K562 (cell line): ENCODE data around the gene RAPSN. TPM values are rescaled to one million over a fixed set of nuclear protein-coding genes. Genes with fewer than 3 reads are reported as not detected.

Source experiments
- ARHGAP35 ChIP-seq: fragments of 450-650 bp; IDR thresholded peaks from 2 replicates; pipeline ENCODE4 v1.6.1; 2018; ENCODE audit not compliant: partially characterized antibody
- CEBPB ChIP-seq: fragments of 450-650 bp; IDR thresholded peaks from 2 replicates; pipeline ENCODE4 v1.6.1; 2016; ENCODE audit warnings: missing genetic modification characterization, missing compliant biosample characterization
- CLOCK ChIP-seq: fragments of 250-450 bp; sonication (Bioruptor Pico); IDR thresholded peaks from 2 replicates; pipeline ENCODE4 v1.4.0; 2020; ENCODE audit warnings: mild to moderate bottlenecking, moderate library complexity, borderline replicate concordance
- GTF2E2 ChIP-seq: fragments of 200-800 bp; sonication (Bioruptor generic); IDR thresholded peaks from 2 replicates; pipeline ENCODE4 v1.6.1; 2016; ENCODE audit warnings: missing genetic modification characterization, missing compliant biosample characterization
- MCM7 ChIP-seq, 2 experiments: fragments of 450-650 bp; IDR thresholded peaks; 2 replicates each; pipeline ENCODE4 v1.6.1; 2016 to 2018
- NR2C1 ChIP-seq, 2 experiments: fragments of 450-650 bp; IDR thresholded peaks; 2 replicates each; pipeline ENCODE4 v1.6.1; 2017; ENCODE audit warnings: mild to moderate bottlenecking in 2 of 2, antibody characterized with exemption in 1 of 2, inconsistent platforms in 1 of 2, missing compliant biosample characterization in 1 of 2, missing genetic modification characterization in 1 of 2
- PHF8 ChIP-seq: fragments of 200-600 bp; sonication (generic); IDR thresholded peaks from 2 replicates; pipeline ENCODE4 v1.6.1; 2012; ENCODE audit warnings: mixed run types, mild to moderate bottlenecking, inconsistent platforms, low read length, moderate library complexity, borderline replicate concordance
- SAFB2 ChIP-seq: fragments of 200-400 bp; formaldehyde crosslinking; IDR thresholded peaks from 2 replicates; pipeline ENCODE4 v1.6.1; 2018; ENCODE audit warnings: borderline replicate concordance, low read length, low read depth, moderate library complexity; ENCODE audit not compliant: severe bottlenecking
- SIN3A ChIP-seq, 2 experiments: fragments of 150-350 bp in 1 of 2; IDR thresholded peaks; 2 replicates each; pipeline ENCODE4 v1.6.1; 2011 to 2016; ENCODE audit warnings: borderline replicate concordance in 2 of 2, low read depth in 2 of 2, low read length in 2 of 2, mild to moderate bottlenecking in 2 of 2, moderate library complexity in 2 of 2; ENCODE audit not compliant: control insufficient read depth in 1 of 2
- SNIP1 ChIP-seq: fragments of 450-650 bp; IDR thresholded peaks from 2 replicates; pipeline ENCODE4 v1.7.1; 2017; ENCODE audit warnings: low read depth, mild to moderate bottlenecking
- SPI1 ChIP-seq: IDR thresholded peaks from 2 replicates; pipeline ENCODE4 v1.6.1; 2011; ENCODE audit warnings: low read depth, low read length, control low read depth, borderline replicate concordance
- TAF7 ChIP-seq: fragments of 450-650 bp; IDR thresholded peaks from 2 replicates; pipeline ENCODE4 v1.6.1; 2016; ENCODE audit warnings: missing genetic modification characterization, missing compliant biosample characterization
- TCF7 ChIP-seq: sonication (generic); IDR thresholded peaks from 2 replicates; pipeline ENCODE4 v1.6.1; 2016; ENCODE audit warnings: antibody characterized with exemption, borderline replicate concordance
- TRIM24 ChIP-seq, 2 experiments: fragments of 450-650 bp; IDR thresholded peaks; 2 replicates each; pipeline ENCODE4 v1.6.1; 2016
- WHSC1 ChIP-seq: IDR thresholded peaks from one replicate; pipeline ENCODE4 v1.6.1; 2012; ENCODE audit warnings: low read length, control low read depth, inconsistent platforms
- ZBTB8A ChIP-seq: fragments of 450-650 bp; IDR thresholded peaks from 2 replicates; pipeline ENCODE4 v1.6.1; 2018; ENCODE audit warnings: mild to moderate bottlenecking, moderate library complexity; ENCODE audit not compliant: partially characterized antibody
- ZNF232 ChIP-seq: sonication (generic); formaldehyde crosslinking; IDR thresholded peaks from 2 replicates; pipeline ENCODE4 v1.8.0; 2022; ENCODE audit warnings: mild to moderate bottlenecking, missing genetic modification reagents
- ZNF3 ChIP-seq: fragments of 250-450 bp; sonication (Bioruptor Pico); IDR thresholded peaks from 2 replicates; pipeline ENCODE4 v1.5.0; 2021; ENCODE audit warnings: mild to moderate bottlenecking, moderate library complexity
- ZNF609 ChIP-seq: sonication (generic); formaldehyde crosslinking; IDR thresholded peaks from 2 replicates; pipeline ENCODE4 v1.8.1; 2023; ENCODE audit warnings: missing genetic modification reagents, mild to moderate bottlenecking, borderline replicate concordance
- polyA plus RNA-seq, 8 experiments: library from polyadenylated mRNA; depleted of rRNA in 4 of 8; stranded (reverse) in 5 of 8; unstranded in 3 of 8; fragments of >200 nt; fragmentation: Nextera tagmentation in 2 of 8; fragmentation: Illumina TruSeq in 1 of 8; extraction: Ambion mirVana in 2 of 8; extraction: Trizol in 1 of 8; gene quantifications; 2 replicates each; pipeline versions ENCODE4 v1.2.1 to v1.2.3, GENCODE V29; 2011 to 2014; ENCODE audit warnings: inconsistent platforms in 1 of 8, missing spikeins in 1 of 8
- total RNA-seq, 7 experiments: library from RNA; depleted of rRNA in 6 of 7; stranded (reverse); fragments of >200 nt in 6 of 7; fragmentation: Illumina TruSeq in 2 of 7; extraction: Trizol in 2 of 7; gene quantifications; 2 replicates each; pipeline versions ENCODE4 v1.2.1 to v1.2.3, GENCODE V29; 2011 to 2021; ENCODE audit warnings: low replicate concordance in 1 of 7

The RAPSN gene
- total and polyA plus RNA-seq, 9 of the 15 experiments (the other 6 are each of a cell fraction or from before 2014, with no cell fraction given): 0.06 to 0.11 TPM; not detected in 7

GRCh38 chr11:47394322-47395222 is 54.4 kb downstream of the RAPSN start (continued):
- TF ChIP-seq SPI1 (peak; percentile 96), ZNF609 (CRISPR knock-in tag) (peak; percentile 62; the same call in 1 of the 2 replicates), CLOCK (CRISPR knock-in tag) (no peak), CEBPB (tag) (peak; percentile 94), ZNF3 (no peak), ZBTB8A (no peak), ARHGAP35 (no peak), TRIM24 (IDR thresholded peaks at IDR 0.05) (peak; percentile 43 to 62; a peak in 1 of 4 replicates), MCM7 (IDR thresholded peaks at IDR 0.05) (no peak), SNIP1 (no peak), GTF2E2 (tag) (0 out of 2 replicates have a peak, but pooled peaks have one; percentile 62), NR2C1 (IDR thresholded peaks at IDR 0.05) (peak; percentile 87), NR2C1 (tag; IDR thresholded peaks at IDR 0.05) (peak; percentile 83), ZNF232 (no peak), WHSC1 (no peak), SAFB2 (no peak), TCF7 (no peak), TAF7 (tag) (no peak; the same call in 1 of the 2 replicates), SIN3A (IDR thresholded peaks at IDR 0.05; ENCODE audit: borderline replicate concordance in 2 of 2, control insufficient read depth in 1 of 2, low read depth in 2 of 2, low read length in 2 of 2) (no peak), PHF8 (peak; percentile 48; the same call in 1 of the 2 replicates)
